OCI-LY7 (cell line): ENCODE results near the gene ECE1.

Experiments used
- CTCF ChIP-seq: fragments of 200-600 bp; sonication (generic); conservative IDR thresholded peaks from 2 replicates; pipeline ENCODE4 v1.5.1; 2014; ENCODE audit warnings: mild to moderate bottlenecking, antibody characterized with exemption, low read length, moderate library complexity, mixed read lengths
- EZH2phosphoT487 ChIP-seq: fragments of 200-600 bp; sonication (generic); IDR thresholded peaks from 2 replicates; pipeline ENCODE4 v1.6.1; 2018; ENCODE audit warnings: low read depth, borderline replicate concordance, mild to moderate bottlenecking, mixed run types, antibody characterized with exemption, low read length, moderate library complexity, mixed read lengths

GRCh38 chr1:21219674-21220073 is 70.6 kb downstream of the ECE1 start:
- TF ChIP-seq CTCF (no peak), EZH2phosphoT487 (no peak)
